Fibroblast of pulmonary artery (primary cell): ENCODE data around the gene HRCT1.
"Not testable (repeated sequence)": the region's sequence is repeated elsewhere in the genome, so short reads cannot be mapped to it uniquely, and the experiment has no call there.

Experiments used
- DNase-seq: peaks from one replicate; pipeline ENCODE4 v3.0.0-alpha.2; 2010; ENCODE audit warnings: low read depth
- H3K4me3 ChIP-seq: replicated peaks from 2 replicates; pipeline ENCODE4 v1.5.1; 2011; ENCODE audit warnings: low read depth, mild to moderate bottlenecking, control low read depth, low read length, moderate library complexity
- TF ChIP-seq, protein P1 (sequence below): IDR thresholded peaks from 2 replicates; pipeline ENCODE4 v1.5.1; 2011; ENCODE audit warnings: mild to moderate bottlenecking, control low read depth, low read length, inconsistent platforms; ENCODE audit errors: missing control alignments

Gene HRCT1

DNA sequence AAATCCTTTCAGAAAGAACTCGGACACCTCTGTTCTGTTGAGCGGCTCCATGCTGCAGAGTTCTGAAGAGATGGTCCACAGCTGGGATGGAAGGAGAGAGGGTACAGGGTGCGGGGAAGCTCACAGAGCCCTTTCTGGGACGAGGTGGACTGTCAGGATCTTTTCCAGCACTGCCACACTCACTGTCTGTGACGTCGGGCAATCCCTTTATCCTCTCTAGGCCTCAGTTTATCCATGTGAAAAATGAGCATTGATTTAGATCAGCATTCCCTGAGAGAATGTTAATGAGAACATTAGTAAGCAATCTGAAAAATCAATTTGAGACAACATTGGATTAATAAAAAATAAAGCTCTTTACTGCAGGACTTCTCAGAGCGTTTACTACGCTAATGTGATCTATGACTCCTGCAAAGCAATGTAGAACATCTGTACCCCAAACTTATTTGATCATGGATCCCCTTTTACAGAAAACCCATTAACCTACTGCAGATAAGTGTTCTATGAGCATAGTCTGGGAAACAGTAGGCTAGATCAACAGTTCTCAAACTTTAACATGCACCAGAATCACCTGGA lies 35.6 kb upstream of the HRCT1 start, which contains the start of gene OR13J1:
TSS of gene OR13J1 (minus strand) at position 51 of the 573 bp plus-strand sequence. CDS start at position 51, 0 bp downstream.
- TF ChIP-seq, protein P1, sequence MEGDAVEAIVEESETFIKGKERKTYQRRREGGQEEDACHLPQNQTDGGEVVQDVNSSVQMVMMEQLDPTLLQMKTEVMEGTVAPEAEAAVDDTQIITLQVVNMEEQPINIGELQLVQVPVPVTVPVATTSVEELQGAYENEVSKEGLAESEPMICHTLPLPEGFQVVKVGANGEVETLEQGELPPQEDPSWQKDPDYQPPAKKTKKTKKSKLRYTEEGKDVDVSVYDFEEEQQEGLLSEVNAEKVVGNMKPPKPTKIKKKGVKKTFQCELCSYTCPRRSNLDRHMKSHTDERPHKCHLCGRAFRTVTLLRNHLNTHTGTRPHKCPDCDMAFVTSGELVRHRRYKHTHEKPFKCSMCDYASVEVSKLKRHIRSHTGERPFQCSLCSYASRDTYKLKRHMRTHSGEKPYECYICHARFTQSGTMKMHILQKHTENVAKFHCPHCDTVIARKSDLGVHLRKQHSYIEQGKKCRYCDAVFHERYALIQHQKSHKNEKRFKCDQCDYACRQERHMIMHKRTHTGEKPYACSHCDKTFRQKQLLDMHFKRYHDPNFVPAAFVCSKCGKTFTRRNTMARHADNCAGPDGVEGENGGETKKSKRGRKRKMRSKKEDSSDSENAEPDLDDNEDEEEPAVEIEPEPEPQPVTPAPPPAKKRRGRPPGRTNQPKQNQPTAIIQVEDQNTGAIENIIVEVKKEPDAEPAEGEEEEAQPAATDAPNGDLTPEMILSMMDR: no peak
- no peak for DNase-seq
- H3K4me3 ChIP-seq: no peak within 1 kb of the TSS

DNA sequence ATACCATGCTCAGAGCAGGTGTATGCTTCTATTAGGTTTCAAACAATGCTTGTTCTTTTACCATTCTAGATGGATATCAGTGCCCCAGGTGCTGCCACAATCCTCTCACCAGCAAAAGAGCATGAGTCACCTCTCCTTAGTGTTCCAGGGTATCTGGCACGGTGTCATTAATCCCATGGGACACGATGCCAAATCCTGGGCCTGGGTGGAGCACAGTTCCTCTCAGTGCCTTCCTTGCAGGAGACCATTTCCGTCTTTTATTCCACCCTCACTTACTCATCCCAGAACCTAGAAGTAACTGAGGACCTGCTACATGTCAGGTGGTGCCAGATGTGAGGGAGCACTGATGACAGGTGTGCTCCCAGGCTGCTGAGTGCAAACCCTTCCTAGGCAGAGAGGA lies 34.5 kb upstream of the HRCT1 start:
- TF ChIP-seq, protein P1: no peak
- no peak for DNase-seq
- no peak overlapping the region for H3K4me3 ChIP-seq

DNA sequence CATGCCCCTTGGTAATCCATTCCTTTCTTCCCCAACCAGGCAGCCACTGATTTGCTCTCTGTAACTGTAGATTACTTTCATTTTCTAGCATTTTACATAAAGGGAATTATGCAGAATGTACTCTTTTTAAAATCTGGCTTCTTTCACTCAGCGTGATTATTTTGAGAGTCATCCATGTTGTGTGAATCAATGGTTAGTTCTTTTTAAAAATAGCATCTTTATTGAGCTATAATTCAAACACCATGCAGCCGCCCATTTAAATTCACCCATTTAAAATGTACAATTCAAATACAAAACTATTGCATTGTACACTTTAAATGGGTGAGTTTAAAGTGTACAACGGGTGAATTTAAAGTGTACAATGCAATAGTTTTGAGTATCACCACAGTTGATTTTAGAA lies 33.5 kb upstream of the HRCT1 start:
- TF ChIP-seq, protein P1: no peak
- no peak for DNase-seq
- H3K4me3 ChIP-seq: no peak overlapping the region

DNA sequence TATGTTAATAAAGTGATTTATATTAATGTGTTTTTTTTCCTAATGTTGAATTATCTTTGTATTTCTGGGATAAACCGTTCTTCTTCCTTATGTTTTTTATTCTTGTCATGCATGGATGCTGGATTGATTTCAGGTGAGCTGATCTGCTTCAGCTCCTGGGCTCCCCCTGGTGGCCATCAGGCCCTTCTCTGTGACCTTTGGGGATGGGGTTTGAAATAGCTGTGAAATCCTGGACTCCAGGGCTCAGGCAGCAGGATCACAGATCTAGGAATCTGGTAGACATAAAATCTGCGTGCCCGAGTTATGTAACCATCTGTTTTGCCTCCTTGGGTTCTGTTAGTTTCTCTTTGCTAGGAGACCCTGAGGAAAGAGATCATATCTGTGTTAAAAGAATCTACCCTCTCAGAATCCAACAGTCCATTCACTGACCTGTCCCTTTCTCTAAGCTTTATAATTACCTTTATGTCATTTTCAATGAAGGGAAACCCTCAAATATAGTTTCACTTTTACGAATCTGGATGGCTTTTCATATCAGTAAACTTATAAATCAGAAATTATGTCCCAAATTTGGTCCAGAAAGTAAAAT lies 23.6 kb upstream of the HRCT1 start:
- TF ChIP-seq, protein P1: peak; percentile 100
- H3K4me3 ChIP-seq: no peak overlapping the region
- DNase-seq: peak; percentile 79

DNA sequence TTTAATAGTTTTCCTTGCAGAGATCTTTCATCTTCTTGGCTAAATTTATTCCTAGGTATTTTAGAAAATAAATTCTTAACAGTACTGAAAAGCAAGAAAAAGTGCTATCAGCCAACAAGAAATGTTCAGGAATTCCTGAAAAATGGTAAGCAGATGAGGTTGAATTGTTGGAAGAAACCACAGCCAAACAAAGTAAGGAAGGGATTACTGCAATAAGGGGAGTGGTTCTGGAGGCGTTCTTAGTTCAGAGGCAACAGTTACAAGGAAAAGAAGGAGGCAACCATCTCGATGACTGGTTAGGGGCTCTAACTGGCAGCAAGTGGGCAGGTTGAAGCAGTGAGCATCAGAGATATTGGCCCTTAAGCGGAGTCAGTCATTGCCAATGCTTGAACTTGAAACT lies 23.0 kb upstream of the HRCT1 start:
- DNase-seq: peak; percentile 55
- TF ChIP-seq, protein P1: no peak
- no peak overlapping the region for H3K4me3 ChIP-seq

DNA sequence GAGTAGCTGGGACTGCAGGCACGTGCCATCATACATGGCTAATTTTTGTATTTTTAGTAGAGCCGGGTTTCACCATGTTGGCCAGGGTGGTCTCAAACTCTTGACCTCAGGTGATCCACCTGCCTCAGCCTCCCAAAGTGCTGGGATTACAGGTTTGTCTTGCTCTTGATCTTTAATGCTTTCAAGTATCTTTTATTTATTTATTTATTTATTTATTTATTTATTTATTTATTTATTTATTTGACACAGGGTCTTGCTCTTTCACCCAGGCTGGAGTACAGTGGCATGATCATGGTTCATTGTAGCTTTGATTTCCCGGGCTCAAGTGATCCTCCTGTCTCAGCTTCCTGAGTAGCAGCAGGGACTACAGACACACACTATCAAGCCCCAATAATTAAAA lies 21.1 kb upstream of the HRCT1 start:
- not testable (repeated sequence) for DNase-seq, H3K4me3 ChIP-seq

DNA sequence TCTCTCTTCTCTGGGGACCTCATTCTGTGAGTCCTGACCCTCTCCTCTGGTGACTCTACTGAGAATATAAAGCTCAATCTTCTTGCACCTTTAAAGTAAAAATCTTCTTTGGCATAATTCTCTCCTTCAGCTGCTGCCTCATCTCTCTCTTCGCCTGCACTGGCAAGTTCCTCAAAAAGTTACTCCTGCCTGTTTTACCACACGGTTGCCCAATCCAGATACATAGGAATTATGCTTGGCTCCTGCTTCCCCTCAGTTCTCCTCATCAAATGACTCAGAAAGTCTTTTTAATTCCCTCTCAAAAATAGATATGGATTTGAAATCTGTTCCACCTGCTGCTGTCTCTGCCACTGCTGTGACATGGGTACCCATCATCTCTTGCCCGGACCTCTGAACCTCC lies 14.4 kb upstream of the HRCT1 start:
- TF ChIP-seq, protein P1: no peak
- H3K4me3 ChIP-seq: no peak overlapping the region
- DNase-seq: no peak
